ENCODE results near the gene IDH1. TPM values are rescaled to one million over a fixed set of nuclear protein-coding genes. Genes with fewer than 3 reads are reported as not detected.

The IDH1 gene
- total RNA-seq (ENCODE audit: low replicate concordance), result 196 and 291 TPM in 2 replicates

DNA sequence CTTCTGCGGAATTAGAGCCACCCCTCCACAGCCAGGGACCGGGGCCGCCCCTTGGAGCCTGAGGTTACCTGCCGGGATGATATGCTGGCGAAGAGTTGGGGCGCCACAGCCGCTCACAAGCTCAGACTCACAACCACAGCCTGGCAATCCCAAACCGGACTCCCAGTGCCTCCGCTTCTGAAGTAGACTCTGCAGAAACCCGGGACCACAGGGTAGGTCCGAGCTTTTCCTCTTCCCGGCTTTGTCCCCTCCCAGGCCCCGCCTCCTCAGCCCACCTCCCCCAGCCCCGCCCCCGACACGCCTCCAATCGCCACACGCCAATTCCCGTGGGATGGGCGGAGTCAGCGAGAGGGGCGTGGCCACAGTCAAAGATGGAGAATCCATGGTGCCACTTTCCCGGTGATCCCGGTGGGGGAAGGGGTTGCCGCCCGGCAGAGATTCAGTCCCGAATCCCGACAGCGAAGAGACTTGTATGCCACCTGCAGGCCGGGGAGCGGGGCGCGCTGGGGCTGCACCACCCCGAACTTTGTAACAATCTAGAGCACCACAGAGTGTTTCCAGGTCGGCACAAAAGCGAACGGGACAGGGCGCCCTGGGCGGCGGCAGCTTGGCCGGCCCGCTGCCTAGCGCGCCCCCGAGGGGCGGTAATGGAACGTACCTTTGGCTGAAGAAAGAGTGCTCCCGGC lies at the start of gene IDH1:
IDH1 (minus strand) TSS at position 201 of the 686 bp plus-strand sequence. CDS start 3,520 bp downstream, outside the sequence.
- TF ChIP-seq, protein P1, sequence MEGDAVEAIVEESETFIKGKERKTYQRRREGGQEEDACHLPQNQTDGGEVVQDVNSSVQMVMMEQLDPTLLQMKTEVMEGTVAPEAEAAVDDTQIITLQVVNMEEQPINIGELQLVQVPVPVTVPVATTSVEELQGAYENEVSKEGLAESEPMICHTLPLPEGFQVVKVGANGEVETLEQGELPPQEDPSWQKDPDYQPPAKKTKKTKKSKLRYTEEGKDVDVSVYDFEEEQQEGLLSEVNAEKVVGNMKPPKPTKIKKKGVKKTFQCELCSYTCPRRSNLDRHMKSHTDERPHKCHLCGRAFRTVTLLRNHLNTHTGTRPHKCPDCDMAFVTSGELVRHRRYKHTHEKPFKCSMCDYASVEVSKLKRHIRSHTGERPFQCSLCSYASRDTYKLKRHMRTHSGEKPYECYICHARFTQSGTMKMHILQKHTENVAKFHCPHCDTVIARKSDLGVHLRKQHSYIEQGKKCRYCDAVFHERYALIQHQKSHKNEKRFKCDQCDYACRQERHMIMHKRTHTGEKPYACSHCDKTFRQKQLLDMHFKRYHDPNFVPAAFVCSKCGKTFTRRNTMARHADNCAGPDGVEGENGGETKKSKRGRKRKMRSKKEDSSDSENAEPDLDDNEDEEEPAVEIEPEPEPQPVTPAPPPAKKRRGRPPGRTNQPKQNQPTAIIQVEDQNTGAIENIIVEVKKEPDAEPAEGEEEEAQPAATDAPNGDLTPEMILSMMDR (IDR thresholded peaks at IDR 0.05; ENCODE audit: insufficient read depth, low read length), result peak; percentile 44
- peak; percentile 93 for DNase-seq (ENCODE audit: low read depth)
- H3K4me3 ChIP-seq (ENCODE audit: low read depth, low read length), result peak within 1 kb of the TSS; percentile 99

DNA sequence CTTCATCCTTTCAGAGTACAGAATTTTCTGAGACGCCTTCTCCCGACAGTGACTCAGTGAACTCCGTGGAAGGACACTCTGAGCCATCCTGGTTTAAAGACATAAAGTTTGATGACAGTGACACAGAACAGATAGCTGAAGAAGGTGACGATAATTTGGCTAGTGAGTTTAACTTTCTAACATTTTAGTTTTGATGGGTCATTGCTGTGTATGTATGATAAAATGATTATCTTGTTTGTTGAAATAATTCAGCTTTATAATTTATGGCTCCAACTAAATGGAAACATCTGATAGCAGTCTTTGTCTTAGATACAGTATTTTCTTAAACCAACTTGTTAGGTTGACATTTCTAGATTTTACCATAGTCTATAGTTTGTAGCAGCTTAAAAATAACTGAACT lies 49.3 kb upstream of the IDH1 start:
- no peak overlapping the region for H3K4me3 ChIP-seq (ENCODE audit: low read depth, low read length)
- DNase-seq (ENCODE audit: low read depth), result no peak
- TF ChIP-seq, protein P1 (IDR thresholded peaks at IDR 0.05; ENCODE audit: insufficient read depth, low read length), result no peak

DNA sequence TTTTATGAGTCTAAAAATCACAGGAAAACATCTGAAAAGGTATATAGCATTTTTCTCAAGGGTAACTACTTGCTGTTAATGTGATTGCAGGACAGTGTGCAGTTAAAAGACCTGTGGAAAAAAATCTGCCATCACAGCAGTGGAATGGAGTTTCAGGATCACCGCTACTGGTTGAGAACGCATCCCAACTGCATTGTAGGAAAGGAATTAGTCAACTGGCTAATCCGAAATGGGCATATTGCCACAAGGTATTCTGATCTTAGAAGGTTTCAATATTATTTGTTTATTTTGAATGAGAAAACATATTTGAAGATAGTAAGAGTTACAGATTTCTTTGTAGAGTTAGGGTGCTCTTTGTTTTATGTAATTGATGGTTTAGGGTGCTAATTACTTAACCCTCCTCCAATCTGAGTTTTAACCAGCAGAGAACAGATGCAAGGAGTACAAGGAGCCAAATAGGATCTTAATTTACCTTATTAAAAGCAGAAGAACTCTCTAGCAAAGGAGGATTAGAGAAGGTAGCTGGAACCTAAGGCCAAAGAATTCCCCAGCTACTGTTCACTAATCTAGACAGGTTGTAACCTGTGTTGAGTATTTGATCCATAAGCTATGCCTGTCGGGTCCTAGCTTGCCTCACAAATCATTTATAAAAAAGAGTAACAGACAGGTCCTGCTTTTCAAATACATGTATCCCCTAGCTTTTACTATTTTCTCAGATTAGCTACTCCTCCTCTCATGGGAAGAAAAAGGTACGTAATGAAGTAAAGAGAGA lies 46.2 kb upstream of the IDH1 start:
- TF ChIP-seq, protein P1 (IDR thresholded peaks at IDR 0.05; ENCODE audit: insufficient read depth, low read length), result no peak
- no peak for DNase-seq (ENCODE audit: low read depth)
- H3K4me3 ChIP-seq (ENCODE audit: low read depth, low read length), result no peak overlapping the region

DNA sequence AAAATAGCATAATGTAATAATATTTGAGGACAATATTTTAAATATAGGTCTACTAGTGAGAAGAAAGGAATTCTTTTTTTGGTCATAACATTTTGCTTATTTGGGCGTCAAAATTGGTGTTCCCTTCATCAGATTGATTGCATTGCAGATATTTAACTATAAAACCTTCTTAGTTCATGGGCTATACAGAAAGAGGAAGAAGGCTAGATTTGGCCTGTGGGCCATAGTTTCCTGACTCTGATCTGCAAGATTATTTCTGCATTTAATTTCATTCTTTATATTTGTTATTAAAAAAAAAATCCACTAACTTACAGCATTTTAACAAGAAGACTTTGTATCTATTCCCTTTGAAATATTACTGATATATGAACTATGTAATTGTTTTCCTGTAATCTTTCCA lies 43.1 kb upstream of the IDH1 start:
- DNase-seq (ENCODE audit: low read depth), result no peak
- H3K4me3 ChIP-seq (ENCODE audit: low read depth, low read length), result no peak overlapping the region
- TF ChIP-seq, protein P1 (IDR thresholded peaks at IDR 0.05; ENCODE audit: insufficient read depth, low read length), result no peak

DNA sequence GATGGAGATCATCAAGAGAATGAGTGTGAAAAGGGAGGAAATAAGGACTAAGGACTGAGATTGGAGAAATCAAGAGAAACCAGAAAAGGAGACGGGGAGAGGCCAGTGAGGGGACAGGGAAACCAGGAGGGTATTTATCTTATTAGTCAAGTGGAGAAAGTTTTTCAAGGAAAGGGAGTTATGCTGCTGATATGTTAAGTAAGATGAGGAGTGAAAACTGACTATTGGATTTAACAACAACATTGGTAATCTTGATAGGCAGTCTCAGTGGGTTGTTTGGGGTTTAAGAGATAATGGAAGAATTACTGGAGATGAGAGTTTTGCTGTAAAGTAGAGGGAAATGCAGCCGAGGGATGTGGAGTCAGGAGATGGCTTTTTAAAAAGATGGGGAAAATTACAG lies 41.7 kb upstream of the IDH1 start:
- TF ChIP-seq, protein P1 (IDR thresholded peaks at IDR 0.05; ENCODE audit: insufficient read depth, low read length), result no peak

DNA sequence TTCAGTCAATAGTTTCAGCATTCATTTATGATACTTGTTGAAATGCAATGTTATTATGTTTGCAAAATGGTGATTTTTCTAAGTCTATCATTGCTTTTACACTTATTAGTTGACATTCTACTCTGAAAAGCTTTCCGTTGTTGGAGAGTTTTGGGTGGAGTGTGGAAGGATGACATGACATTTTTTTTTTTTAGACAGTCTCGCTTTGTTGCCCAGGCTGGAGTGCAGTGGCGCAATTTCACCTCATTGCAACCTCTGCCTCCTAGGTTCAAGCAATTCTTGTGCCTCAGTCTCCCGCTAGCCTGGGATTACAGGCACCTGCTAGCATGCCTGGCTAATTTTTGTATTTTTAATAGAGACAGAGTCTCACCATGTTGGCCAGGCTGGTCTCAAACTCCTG lies 41.0 kb upstream of the IDH1 start:
- no peak for DNase-seq (ENCODE audit: low read depth)
- H3K4me3 ChIP-seq (ENCODE audit: low read depth, low read length), result no peak overlapping the region

More for the DNA sequence above, 41.7 kb upstream of the IDH1 start:
- H3K4me3 ChIP-seq (ENCODE audit: low read depth, low read length), result no peak overlapping the region
- no peak for DNase-seq (ENCODE audit: low read depth)

More for the DNA sequence above, 41.0 kb upstream of the IDH1 start:
- TF ChIP-seq, protein P1 (IDR thresholded peaks at IDR 0.05; ENCODE audit: insufficient read depth, low read length), result no peak

All from fibroblast of the aortic adventitia (primary cell).